Measurements from ENCODE around the gene SLC6A1. TPM values are rescaled to one million over a fixed set of nuclear protein-coding genes. Genes with fewer than 3 reads are reported as not detected.
A peak's percentile ranks its signal among the peaks of the same experiment; 100 is the strongest.

SLC6A1 gene
- total RNA-seq, 6 experiments from 2014 or later = 14.5 to 70.1 (median 37.3) TPM

DNA sequence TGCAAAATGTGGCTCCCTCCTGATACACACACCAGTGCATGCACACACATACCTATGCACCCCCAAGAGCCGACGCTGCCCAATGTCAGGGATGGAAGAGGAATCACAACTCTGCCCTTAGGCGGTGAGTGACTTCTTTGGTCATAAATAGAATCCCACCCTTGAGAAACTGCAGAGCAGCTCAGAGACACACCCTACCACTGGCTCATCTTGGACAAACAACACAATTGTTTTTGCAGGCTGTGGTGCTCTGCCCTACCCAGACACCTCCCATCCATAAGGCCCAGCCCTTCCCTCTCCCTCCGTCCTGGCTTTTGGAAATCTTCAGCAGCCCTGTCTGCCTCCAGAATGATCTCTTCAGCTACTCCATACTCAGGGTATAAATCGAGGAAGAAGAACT, 87.9 kb downstream of the SLC6A1 start:
- WGBS (ENCODE audit: insufficient coverage, low coverage, low lambda C conversion rate, missing lambda C conversion rate) = 58% methylated on average over 3 of the region's 5 CpGs
- no peak for ATAC-seq
- Histone ChIP-seq H3K36me3 (no peaks in the 10 kb centered on the region), H3K4me1 (no peaks in the 10 kb centered on the region), H3K27ac (no peak overlapping the region), H3K9me3 (no peaks in the 10 kb centered on the region), H3K4me3 (no peak overlapping the region), H3K27me3 (no peaks in the 10 kb centered on the region)
- no peak for TF ChIP-seq POLR2A (IDR thresholded peaks at IDR 0.05)
- TF ChIP-seq, protein P1, sequence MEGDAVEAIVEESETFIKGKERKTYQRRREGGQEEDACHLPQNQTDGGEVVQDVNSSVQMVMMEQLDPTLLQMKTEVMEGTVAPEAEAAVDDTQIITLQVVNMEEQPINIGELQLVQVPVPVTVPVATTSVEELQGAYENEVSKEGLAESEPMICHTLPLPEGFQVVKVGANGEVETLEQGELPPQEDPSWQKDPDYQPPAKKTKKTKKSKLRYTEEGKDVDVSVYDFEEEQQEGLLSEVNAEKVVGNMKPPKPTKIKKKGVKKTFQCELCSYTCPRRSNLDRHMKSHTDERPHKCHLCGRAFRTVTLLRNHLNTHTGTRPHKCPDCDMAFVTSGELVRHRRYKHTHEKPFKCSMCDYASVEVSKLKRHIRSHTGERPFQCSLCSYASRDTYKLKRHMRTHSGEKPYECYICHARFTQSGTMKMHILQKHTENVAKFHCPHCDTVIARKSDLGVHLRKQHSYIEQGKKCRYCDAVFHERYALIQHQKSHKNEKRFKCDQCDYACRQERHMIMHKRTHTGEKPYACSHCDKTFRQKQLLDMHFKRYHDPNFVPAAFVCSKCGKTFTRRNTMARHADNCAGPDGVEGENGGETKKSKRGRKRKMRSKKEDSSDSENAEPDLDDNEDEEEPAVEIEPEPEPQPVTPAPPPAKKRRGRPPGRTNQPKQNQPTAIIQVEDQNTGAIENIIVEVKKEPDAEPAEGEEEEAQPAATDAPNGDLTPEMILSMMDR (IDR thresholded peaks at IDR 0.05) = no peak
- no peak for DNase-seq
- intact Hi-C loops (cut with DNase I) = no loop called here

DNA sequence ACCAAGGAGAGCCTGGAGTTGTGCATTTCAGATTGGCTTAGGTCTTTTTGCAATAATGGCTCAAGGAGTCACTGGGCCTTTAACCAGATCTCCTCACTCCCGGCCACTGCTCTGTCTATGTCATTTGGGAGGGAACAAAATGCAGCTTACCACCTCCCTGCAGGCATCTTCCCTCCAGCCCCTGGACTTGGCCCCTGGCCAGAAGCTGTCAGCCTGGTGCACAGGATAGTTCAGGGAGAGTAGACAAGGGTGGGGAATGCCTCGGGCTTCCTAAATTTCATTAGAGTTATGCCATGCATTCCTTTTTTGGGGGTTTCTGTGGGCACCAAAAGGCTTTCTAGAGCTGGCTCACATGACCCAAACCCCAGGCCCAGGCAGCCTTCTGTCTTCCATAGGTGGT, 91.5 kb downstream of the SLC6A1 start:
- Histone ChIP-seq H3K27ac (no peak overlapping the region), H3K9me3 (no peaks in the 10 kb centered on the region), H3K4me3 (no peak overlapping the region), H3K27me3 (no peaks in the 10 kb centered on the region), H3K4me1 (no peaks in the 10 kb centered on the region), H3K36me3 (no peaks in the 10 kb centered on the region)
- 40% methylated on average over 1 of the region's 2 CpGs for WGBS (ENCODE audit: insufficient coverage, low coverage, low lambda C conversion rate, missing lambda C conversion rate)
- ATAC-seq (no peak), DNase-seq (no peak)
- intact Hi-C loops (cut with DNase I) = no loop called here
- TF ChIP-seq, protein P1 (IDR thresholded peaks at IDR 0.05) = no peak
- no peak for TF ChIP-seq POLR2A (IDR thresholded peaks at IDR 0.05)

DNA sequence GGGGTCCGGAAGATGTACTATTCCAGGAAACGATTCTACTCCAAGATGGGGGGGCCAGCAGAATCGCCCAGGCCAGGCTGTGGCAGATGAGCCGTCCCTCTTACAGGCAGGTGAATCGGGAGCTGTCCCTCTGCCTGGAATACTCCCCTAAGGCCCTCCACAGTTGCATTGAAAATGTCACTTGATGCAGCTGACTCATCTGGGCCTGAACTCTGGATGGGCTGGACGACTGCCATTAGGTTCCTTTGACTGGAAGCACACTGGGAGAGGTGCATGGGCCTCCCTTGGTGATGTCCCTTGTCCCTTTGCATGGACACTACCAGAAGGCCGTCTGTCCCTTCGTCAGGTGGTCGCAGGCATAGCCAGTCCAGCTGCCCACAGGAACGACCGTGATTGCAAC, 92.1 kb downstream of the SLC6A1 start:
- Histone ChIP-seq H3K36me3 (no peaks in the 10 kb centered on the region), H3K27me3 (no peaks in the 10 kb centered on the region), H3K4me1 (no peaks in the 10 kb centered on the region), H3K27ac (no peak overlapping the region), H3K4me3 (no peak overlapping the region), H3K9me3 (no peaks in the 10 kb centered on the region)
- ATAC-seq = no peak
- WGBS (ENCODE audit: insufficient coverage, low coverage, low lambda C conversion rate, missing lambda C conversion rate) = no CpG with 5 or more reads among the region's 11 CpGs
- intact Hi-C loops (cut with DNase I) = no loop called here
- no peak for TF ChIP-seq POLR2A (IDR thresholded peaks at IDR 0.05)
- TF ChIP-seq, protein P1 (IDR thresholded peaks at IDR 0.05) = no peak
- no peak for DNase-seq

DNA sequence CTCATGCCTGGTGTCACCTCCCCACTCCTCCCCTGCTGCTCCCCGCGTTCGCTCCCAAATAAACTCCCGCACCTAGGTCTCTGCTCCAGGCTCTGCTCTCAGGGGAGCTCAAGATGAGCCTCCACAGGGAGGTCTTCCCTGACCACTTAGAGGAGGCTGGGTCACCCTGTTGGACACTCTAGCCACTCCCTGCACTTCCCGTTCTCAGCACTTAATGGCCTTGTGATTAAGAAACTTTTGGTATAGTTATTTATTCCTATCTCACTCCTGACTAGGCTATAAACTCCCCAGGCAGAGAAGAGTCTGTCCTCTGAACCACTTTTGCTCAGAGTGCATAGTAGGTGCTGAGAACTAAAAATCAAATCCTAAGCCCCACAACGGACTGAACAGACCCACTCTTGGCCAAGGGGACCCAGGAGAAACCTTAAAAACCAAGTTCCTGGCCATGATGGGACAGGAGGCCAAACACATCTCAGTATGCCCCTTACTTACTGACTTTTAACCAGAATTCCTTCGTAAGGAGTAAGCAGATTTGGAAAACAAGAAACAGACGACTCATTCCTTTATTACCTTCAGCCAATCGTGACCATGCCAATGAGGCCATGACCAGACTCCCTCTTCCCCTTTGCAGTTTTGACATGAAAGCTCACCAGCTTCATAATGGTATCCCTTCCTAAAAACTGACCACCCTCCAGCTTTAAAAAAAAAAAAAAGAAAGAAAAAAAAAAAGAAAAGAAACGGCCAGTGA, 92.7 kb downstream of the SLC6A1 start:
- ATAC-seq (peak in 2 of 4 donors; percentile 37 to 44), DNase-seq (no peak)
- Histone ChIP-seq H3K4me3 (no peak overlapping the region), H3K36me3 (no peaks in the 10 kb centered on the region), H3K27me3 (no peaks in the 10 kb centered on the region), H3K4me1 (no peaks in the 10 kb centered on the region), H3K27ac (no peak overlapping the region), H3K9me3 (no peaks in the 10 kb centered on the region)
- WGBS (ENCODE audit: insufficient coverage, low coverage, low lambda C conversion rate, missing lambda C conversion rate) = 51% methylated on average over 6 of the region's 10 CpGs
- intact Hi-C loops (cut with DNase I) = no loop called here
- TF ChIP-seq POLR2A (IDR thresholded peaks at IDR 0.05) = no peak
- TF ChIP-seq, protein P1 (IDR thresholded peaks at IDR 0.05) = no peak
